Measurements from ENCODE around the gene SLC36A2. TPM values are rescaled to one million over a fixed set of nuclear protein-coding genes. Genes with fewer than 3 reads are reported as not detected.
"Not testable (repeated sequence)": the region's sequence is repeated elsewhere in the genome, so short reads cannot be mapped to it uniquely, and the experiment has no call there.

SLC36A2 gene
- total RNA-seq (2014; rRNA removed; shearing (Covaris generic)) = not detected in 2 replicates

- Histone ChIP-seq H3K27me3 (ENCODE audit: control insufficient read depth, insufficient read depth, low read length) (peaks cover 1% of the 10 kb centered on the region; the same call in 1 of the 2 replicates), H3K4me3 (ENCODE audit: insufficient read depth, low read depth, low read length) (no peak within 1 kb of the TSS), H3K36me3 (replicated peaks; ENCODE audit: control insufficient read depth, insufficient read depth, low read length) (no peaks in the 10 kb centered on the region)
- no peak for DNase-seq
Observed at GRCh38 chr5:151347369-151347768, at the start of gene SLC36A2. Gene SLC36A2, minus strand, starts transcription at chr5:151347559. Its CDS starts 99 bp downstream, at chr5:151347460.

- Histone ChIP-seq H3K4me3 (ENCODE audit: insufficient read depth, low read depth, low read length) (no peak overlapping the region), H3K36me3 (replicated peaks; ENCODE audit: control insufficient read depth, insufficient read depth, low read length) (no peaks in the 10 kb centered on the region), H3K27me3 (ENCODE audit: control insufficient read depth, insufficient read depth, low read length) (no peaks in the 10 kb centered on the region)
- no peak for DNase-seq
Observed at GRCh38 chr5:151388960-151389359, 41.6 kb upstream of the SLC36A2 start.

GRCh38 chr5:151384106-151384505, 36.7 kb upstream of the SLC36A2 start:
- no peaks in the 10 kb centered on the region for H3K36me3 ChIP-seq (replicated peaks; ENCODE audit: control insufficient read depth, insufficient read depth, low read length)
- no peak overlapping the region for H3K4me3 ChIP-seq (ENCODE audit: insufficient read depth, low read depth, low read length)
- no peak for DNase-seq
- no peaks in the 10 kb centered on the region for H3K27me3 ChIP-seq (ENCODE audit: control insufficient read depth, insufficient read depth, low read length)

- no peaks in the 10 kb centered on the region for H3K36me3 ChIP-seq (replicated peaks; ENCODE audit: control insufficient read depth, insufficient read depth, low read length)
- H3K27me3 ChIP-seq (ENCODE audit: control insufficient read depth, insufficient read depth, low read length) = no peaks in the 10 kb centered on the region
- no peak overlapping the region for H3K4me3 ChIP-seq (ENCODE audit: insufficient read depth, low read depth, low read length)
- no peak for DNase-seq
Observed at GRCh38 chr5:151383011-151383410, 35.7 kb upstream of the SLC36A2 start.

GRCh38 chr5:151382576-151382975, 35.2 kb upstream of the SLC36A2 start:
- no peaks in the 10 kb centered on the region for H3K27me3 ChIP-seq (ENCODE audit: control insufficient read depth, insufficient read depth, low read length)
- H3K4me3 ChIP-seq (ENCODE audit: insufficient read depth, low read depth, low read length) = no peak overlapping the region
- no peaks in the 10 kb centered on the region for H3K36me3 ChIP-seq (replicated peaks; ENCODE audit: control insufficient read depth, insufficient read depth, low read length)
- no peak for DNase-seq

- Histone ChIP-seq H3K36me3 (replicated peaks; ENCODE audit: control insufficient read depth, insufficient read depth, low read length) (no peaks in the 10 kb centered on the region), H3K27me3 (ENCODE audit: control insufficient read depth, insufficient read depth, low read length) (no peaks in the 10 kb centered on the region), H3K4me3 (ENCODE audit: insufficient read depth, low read depth, low read length) (no peak overlapping the region)
- no peak for DNase-seq
Observed at GRCh38 chr5:151381899-151382298, 34.5 kb upstream of the SLC36A2 start.

GRCh38 chr5:151378616-151379015, 31.3 kb upstream of the SLC36A2 start:
- Histone ChIP-seq H3K36me3 (replicated peaks; ENCODE audit: control insufficient read depth, insufficient read depth, low read length) (no peaks in the 10 kb centered on the region), H3K4me3 (ENCODE audit: insufficient read depth, low read depth, low read length) (no peak overlapping the region), H3K27me3 (ENCODE audit: control insufficient read depth, insufficient read depth, low read length) (no peaks in the 10 kb centered on the region)
- no peak for DNase-seq

- no peaks in the 10 kb centered on the region for H3K27me3 ChIP-seq (ENCODE audit: control insufficient read depth, insufficient read depth, low read length)
- H3K36me3 ChIP-seq (replicated peaks; ENCODE audit: control insufficient read depth, insufficient read depth, low read length) = no peaks in the 10 kb centered on the region
- no peak for DNase-seq
- H3K4me3 ChIP-seq (ENCODE audit: insufficient read depth, low read depth, low read length) = no peak overlapping the region
Observed at GRCh38 chr5:151374539-151374938, 27.2 kb upstream of the SLC36A2 start.

GRCh38 chr5:151367038-151367437, 19.7 kb upstream of the SLC36A2 start:
- H3K36me3 ChIP-seq (replicated peaks; ENCODE audit: control insufficient read depth, insufficient read depth, low read length); DNase-seq; H3K27me3 ChIP-seq (ENCODE audit: control insufficient read depth, insufficient read depth, low read length); H3K4me3 ChIP-seq (ENCODE audit: insufficient read depth, low read depth, low read length): not testable (repeated sequence)

GRCh38 chr5:151363673-151364072, 16.3 kb upstream of the SLC36A2 start:
- no peaks in the 10 kb centered on the region for H3K36me3 ChIP-seq (replicated peaks; ENCODE audit: control insufficient read depth, insufficient read depth, low read length)
- H3K4me3 ChIP-seq (ENCODE audit: insufficient read depth, low read depth, low read length) = no peak overlapping the region
- DNase-seq = no peak
- no peaks in the 10 kb centered on the region for H3K27me3 ChIP-seq (ENCODE audit: control insufficient read depth, insufficient read depth, low read length)

GRCh38 chr5:151362970-151363369, 15.6 kb upstream of the SLC36A2 start:
- Histone ChIP-seq H3K36me3 (replicated peaks; ENCODE audit: control insufficient read depth, insufficient read depth, low read length) (no peaks in the 10 kb centered on the region), H3K27me3 (ENCODE audit: control insufficient read depth, insufficient read depth, low read length) (no peaks in the 10 kb centered on the region), H3K4me3 (ENCODE audit: insufficient read depth, low read depth, low read length) (no peak overlapping the region)
- DNase-seq = no peak

GRCh38 chr5:151359391-151359790, 12.0 kb upstream of the SLC36A2 start:
- DNase-seq = no peak
- H3K4me3 ChIP-seq (ENCODE audit: insufficient read depth, low read depth, low read length) = no peak overlapping the region
- H3K36me3 ChIP-seq (replicated peaks; ENCODE audit: control insufficient read depth, insufficient read depth, low read length) = no peaks in the 10 kb centered on the region
- H3K27me3 ChIP-seq (ENCODE audit: control insufficient read depth, insufficient read depth, low read length) = no peaks in the 10 kb centered on the region

GRCh38 chr5:151357792-151358191, 10.4 kb upstream of the SLC36A2 start:
- no peak for DNase-seq
- Histone ChIP-seq H3K36me3 (replicated peaks; ENCODE audit: control insufficient read depth, insufficient read depth, low read length) (no peaks in the 10 kb centered on the region), H3K27me3 (ENCODE audit: control insufficient read depth, insufficient read depth, low read length) (no peaks in the 10 kb centered on the region), H3K4me3 (ENCODE audit: insufficient read depth, low read depth, low read length) (no peak overlapping the region)

- Histone ChIP-seq H3K4me3 (ENCODE audit: insufficient read depth, low read depth, low read length) (no peak overlapping the region), H3K27me3 (ENCODE audit: control insufficient read depth, insufficient read depth, low read length) (no peaks in the 10 kb centered on the region), H3K36me3 (replicated peaks; ENCODE audit: control insufficient read depth, insufficient read depth, low read length) (no peaks in the 10 kb centered on the region)
- DNase-seq = peak; percentile 56
Observed at GRCh38 chr5:151357097-151357496, 9.7 kb upstream of the SLC36A2 start.

- H3K27me3 ChIP-seq (ENCODE audit: control insufficient read depth, insufficient read depth, low read length) = no peaks in the 10 kb centered on the region
- no peak overlapping the region for H3K4me3 ChIP-seq (ENCODE audit: insufficient read depth, low read depth, low read length)
- DNase-seq = no peak
- H3K36me3 ChIP-seq (replicated peaks; ENCODE audit: control insufficient read depth, insufficient read depth, low read length) = no peaks in the 10 kb centered on the region
Observed at GRCh38 chr5:151351671-151352070, 4.3 kb upstream of the SLC36A2 start.

- H3K36me3 ChIP-seq (replicated peaks; ENCODE audit: control insufficient read depth, insufficient read depth, low read length) = no peaks in the 10 kb centered on the region
- no peak overlapping the region for H3K4me3 ChIP-seq (ENCODE audit: insufficient read depth, low read depth, low read length)
- no peak for DNase-seq
Observed at GRCh38 chr5:151348789-151349188, 1.4 kb upstream of the SLC36A2 start.

More at GRCh38 chr5:151348789-151349188, 1.4 kb upstream of the SLC36A2 start:
- peaks cover 1% of the 10 kb centered on the region; the same call in 1 of the 2 replicates for H3K27me3 ChIP-seq (ENCODE audit: control insufficient read depth, insufficient read depth, low read length)

Measured in H7 (cell line).